Endothelial cell of umbilical vein (primary cell): ENCODE measurements around the gene RETREG2. TPM values are rescaled to one million over a fixed set of nuclear protein-coding genes. Genes with fewer than 3 reads are reported as not detected.

Source experiments
- BruUV-seq: library from RNA; stranded (reverse); fragments of 400-500 nt; replicated peaks from 2 replicates; lab custom pipeline; 2021; lab: Mats Ljungman, UMichigan
- CTCF ChIA-PET: fragments of 300-600, 350-600 bp; sonication (Branson Sonifier 250); formaldehyde crosslinking; loops from one replicate; lab custom pipeline; 2021; ENCODE audit warnings: antibody characterized with exemption, inconsistent platforms; lab: Charles Lee
- POLR2A ChIA-PET: fragments of 300-600, 350-600 bp; sonication (Branson Sonifier 250); formaldehyde crosslinking; loops from one replicate; lab custom pipeline; 2021; ENCODE audit warnings: antibody characterized with exemption, inconsistent platforms; lab: Charles Lee
- DNase-seq: peaks from one replicate; pipeline ENCODE4 v3.0.0-alpha.2; 2011; ENCODE audit warnings: low read depth, low spot score
- FAIRE-seq: peaks from 2 replicates; lab custom pipeline; 2011; peaks lifted over from hg19 to GRCh38; lab: Jason Lieb, UNC
- H2AFZ ChIP-seq: 2 replicates; pipeline ENCODE4 v1.6.0; 2012; ENCODE audit warnings: low read depth, low read length, control low read depth, inconsistent platforms
- H3K27ac ChIP-seq: 2 replicates; pipeline ENCODE4 v1.5.1; 2011; ENCODE audit warnings: low read depth, mild to moderate bottlenecking, control low read depth, low read length, moderate library complexity; ENCODE audit not compliant: insufficient read depth
- H3K27me3 ChIP-seq, 2 experiments: 2 replicates each; pipeline versions ENCODE4 v1.6.0 to v1.6.1; 2011; ENCODE audit warnings: low read length in 2 of 2, mixed read lengths in 1 of 2; ENCODE audit not compliant: control insufficient read depth in 2 of 2, insufficient read depth in 2 of 2
- H3K36me3 ChIP-seq, 2 experiments: 2 replicates in 1 of 2; 3 replicates in 1 of 2; pipeline ENCODE4 v1.5.1; 2011; ENCODE audit warnings: low read length in 2 of 2, mild to moderate bottlenecking in 1 of 2, moderate library complexity in 1 of 2; ENCODE audit not compliant: control insufficient read depth in 2 of 2, insufficient read depth in 2 of 2; ENCODE audit errors: extremely low read depth in 1 of 2
- H3K4me1 ChIP-seq: 3 replicates; pipeline ENCODE4 v1.5.1; 2011; ENCODE audit warnings: mild to moderate bottlenecking, low read length; ENCODE audit not compliant: control insufficient read depth, insufficient read depth; ENCODE audit errors: extremely low read depth
- H3K4me2 ChIP-seq: 2 replicates; pipeline ENCODE4 v1.6.1; 2011; ENCODE audit warnings: low read length, control low read depth, mixed read lengths; ENCODE audit not compliant: insufficient read depth
- H3K4me3 ChIP-seq, 3 experiments: fragments of 200-600 bp in 1 of 3; sonication (generic), shearing (Covaris generic) in 1 of 3; replicated peaks in 1 of 3; 2 replicates each; pipeline ENCODE4 v1.5.1; 2011 to 2016; ENCODE audit warnings: control low read depth in 3 of 3, low read length in 3 of 3, mild to moderate bottlenecking in 2 of 3, inconsistent platforms in 1 of 3, low read depth in 1 of 3, moderate library complexity in 1 of 3; ENCODE audit not compliant: insufficient read depth in 1 of 3
- H3K79me2 ChIP-seq: 2 replicates; pipeline ENCODE4 v1.6.0; 2012; ENCODE audit warnings: low read length, inconsistent platforms; ENCODE audit not compliant: control insufficient read depth, insufficient read depth
- H3K9ac ChIP-seq: replicated peaks from 2 replicates; pipeline ENCODE3; 2011; ENCODE audit warnings: low read length, control low read depth; ENCODE audit not compliant: insufficient read depth; ENCODE audit errors: extremely low read depth
- H3K9me1 ChIP-seq: replicated peaks from 3 replicates; pipeline ENCODE4 v1.6.0; 2011; ENCODE audit warnings: mild to moderate bottlenecking, low read length; ENCODE audit not compliant: control insufficient read depth, insufficient read depth; ENCODE audit errors: extremely low read depth
- H3K9me3 ChIP-seq: replicated peaks from 2 replicates; pipeline ENCODE4 v1.5.1; 2012; ENCODE audit warnings: low read length, inconsistent platforms; ENCODE audit not compliant: control insufficient read depth, insufficient read depth
- H4K20me1 ChIP-seq: replicated peaks from 2 replicates; pipeline ENCODE3; 2011; ENCODE audit warnings: mild to moderate bottlenecking, low read length; ENCODE audit not compliant: control insufficient read depth, insufficient read depth; ENCODE audit errors: extremely low read depth
- CTCF ChIP-seq, 2 donors: IDR thresholded peaks; 1 replicate in 1 of 2; 2 replicates in 1 of 2; pipeline ENCODE4 v1.5.1; 2011; ENCODE audit warnings: low read length in 2 of 2, mild to moderate bottlenecking in 2 of 2, moderate library complexity in 2 of 2, control low read depth in 1 of 2, inconsistent platforms in 1 of 2, low read depth in 1 of 2; ENCODE audit not compliant: insufficient read depth in 1 of 2; ENCODE audit errors: extremely low read depth in 1 of 2
- EZH2 ChIP-seq: IDR thresholded peaks from 2 replicates; pipeline ENCODE4 v1.6.1; 2012; ENCODE audit warnings: borderline replicate concordance, low read depth, mild to moderate bottlenecking, moderate library complexity, low read length, inconsistent platforms; ENCODE audit not compliant: severe bottlenecking
- FOS ChIP-seq: IDR thresholded peaks from 2 replicates; pipeline ENCODE4 v1.6.1; 2011; ENCODE audit warnings: mild to moderate bottlenecking, low read length, moderate library complexity, borderline replicate concordance; ENCODE audit not compliant: insufficient read depth
- GATA2 ChIP-seq: IDR thresholded peaks from 2 replicates; pipeline ENCODE4 v1.7.0; 2011; ENCODE audit warnings: low read depth, mild to moderate bottlenecking, moderate library complexity, mixed read lengths, low read length; ENCODE audit not compliant: insufficient read length, insufficient read depth
- JUN ChIP-seq: IDR thresholded peaks from 2 replicates; pipeline ENCODE4 v1.6.1; 2011; ENCODE audit warnings: borderline replicate concordance, low read depth; ENCODE audit not compliant: insufficient read length, insufficient read depth
- MYC ChIP-seq: IDR thresholded peaks from one replicate; pipeline ENCODE4 v1.6.1; 2011; ENCODE audit warnings: mild to moderate bottlenecking, low read depth, low read length
- POLR2A ChIP-seq: IDR thresholded peaks from 2 replicates; pipeline ENCODE4 v1.6.1; 2012; ENCODE audit warnings: low read depth, mild to moderate bottlenecking, control low read depth, low read length
- POLR2AphosphoS5 ChIP-seq: IDR thresholded peaks from 2 replicates; pipeline ENCODE4 v1.6.1; 2012; ENCODE audit warnings: low read depth, mild to moderate bottlenecking, control low read depth, low read length, moderate library complexity; ENCODE audit not compliant: insufficient read depth
- dilution Hi-C: fragments of 300-500 bp; cut with MboI; formaldehyde crosslinking; loops from one replicate; pipeline ENCODE4 v1.15.0; 2019; ENCODE audit warnings: low sequenced_read_pairs; ENCODE audit not compliant: extremely low pct_ligation_motif_present
- intact Hi-C: fragments of 100-400 bp; cut with micrococcal nuclease; formaldehyde crosslinking; loops from one replicate; pipeline ENCODE4 v1.10.0; 2022
- polyA plus RNA-seq, 4 experiments: library from polyadenylated mRNA; depleted of rRNA in 3 of 4; stranded (reverse) in 3 of 4; unstranded in 1 of 4; fragments of >200 nt; gene quantifications; 2 replicates each; pipeline versions ENCODE4 v1.2.1 to v1.2.3, GENCODE V29; 2011 to 2012; ENCODE audit warnings: missing spikeins in 1 of 4
- total RNA-seq: library from RNA; stranded (reverse); gene quantifications from 2 replicates; pipeline ENCODE4 v1.2.3, GENCODE V29; 2021
- TF ChIP-seq, protein P1 (sequence below): IDR thresholded peaks from 2 replicates; pipeline ENCODE4 v1.6.1; 2011; ENCODE audit not compliant: insufficient read depth, insufficient read length

The RETREG2 gene
- total and polyA plus RNA-seq, 2 donors (not counting 3 experiments of a cell fraction or from before 2014, with no cell fraction given) = 59.5 to 76.1 TPM

GRCh38 chr2:219172231-219173154 lies 5.6 kb upstream of the RETREG2 start:
- POLR2A ChIA-PET = no interaction called here
- Histone ChIP-seq H3K9me3 (no peaks in the 10 kb centered on the region), H2AFZ (no peak overlapping the region), H3K36me3 (peaks cover 0 to 19% of the 10 kb centered on the region in 2 experiments), H3K4me1 (peaks cover 6% of the 10 kb centered on the region), H3K4me2 (no peak overlapping the region), H3K9me1 (no peaks in the 10 kb centered on the region), H3K27ac (no peak overlapping the region), H3K4me3 (no peak overlapping the region), H3K79me2 (peaks cover 6% of the 10 kb centered on the region), H3K9ac (no peak overlapping the region), H4K20me1 (peaks cover 3% of the 10 kb centered on the region), H3K27me3 (no peaks in the 10 kb centered on the region)
- no peak for DNase-seq
- BruUV-seq = no TSS peak
- CTCF ChIA-PET = interaction anchor here (0.6 to 5.2 kb wide), 9 partner anchors 8 to 143 kb away, joined by 3 to 32 read pairs (median 10); partner anchors contain the start of genes NHEJ1 and ZFAND2B
- TF ChIP-seq GATA2 = no peak
- intact Hi-C loops = no loop called here
- FAIRE-seq = no peak
- dilution Hi-C loops = no loop called here

DNA sequence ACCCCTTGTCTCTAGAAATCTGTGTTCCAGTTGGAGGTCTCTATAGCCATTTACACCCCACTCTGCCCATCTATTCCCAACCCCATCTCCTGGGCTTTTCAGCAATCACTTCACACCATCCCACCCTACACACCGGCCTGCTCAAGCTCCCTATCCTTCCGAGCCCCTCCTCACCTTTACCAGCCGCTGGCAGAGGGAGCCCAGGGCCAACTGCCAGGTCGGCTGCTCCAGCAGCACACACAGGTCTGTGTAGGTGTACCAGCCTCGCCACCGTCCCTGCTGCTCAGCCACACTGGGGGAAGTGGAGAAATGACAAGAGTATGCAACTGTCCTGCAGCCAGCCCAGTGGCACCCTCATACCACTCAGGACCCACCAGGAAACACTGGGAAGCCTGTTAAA lies 4.9 kb upstream of the RETREG2 start:
- Histone ChIP-seq H3K36me3 (peaks cover 0 to 19% of the 10 kb centered on the region in 2 experiments), H3K79me2 (peaks cover 6% of the 10 kb centered on the region), H3K27ac (no peak overlapping the region), H3K4me2 (no peak overlapping the region), H3K9ac (no peak overlapping the region), H4K20me1 (peaks cover 3% of the 10 kb centered on the region), H3K27me3 (no peaks in the 10 kb centered on the region), H3K4me3 (no peak overlapping the region), H3K4me1 (peaks cover 8% of the 10 kb centered on the region), H2AFZ (no peak overlapping the region), H3K9me3 (no peaks in the 10 kb centered on the region), H3K9me1 (no peaks in the 10 kb centered on the region)
- FAIRE-seq (no peak), DNase-seq (no peak)
- dilution Hi-C loops = no loop called here
- POLR2A ChIA-PET = no interaction called here
- no peak for TF ChIP-seq JUN
- no peak for TF ChIP-seq MYC
- no peak for TF ChIP-seq GATA2
- TF ChIP-seq POLR2A = no peak
- TF ChIP-seq EZH2 = no peak
- TF ChIP-seq CTCF (IDR thresholded peaks at IDR 0.05; ENCODE audit: extremely low read depth in 1 of 2, insufficient read depth in 1 of 2, low read depth in 1 of 2, low read length in 2 of 2) = no peak
- TF ChIP-seq, protein P1, sequence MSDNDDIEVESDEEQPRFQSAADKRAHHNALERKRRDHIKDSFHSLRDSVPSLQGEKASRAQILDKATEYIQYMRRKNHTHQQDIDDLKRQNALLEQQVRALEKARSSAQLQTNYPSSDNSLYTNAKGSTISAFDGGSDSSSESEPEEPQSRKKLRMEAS = no peak
- TF ChIP-seq FOS = no peak
- no peak for TF ChIP-seq POLR2AphosphoS5
- no TSS peak for BruUV-seq
- CTCF ChIA-PET = interaction anchor here (2.9 to 5.2 kb wide), 2 partner anchors 122 to 144 kb away, joined by 9 to 32 read pairs; no protein-coding TSS in a partner anchor
- intact Hi-C loops = no loop called here
